HG02678 (cell line): ENCODE measurements around the gene RANBP17.

Experiments
- ATAC-seq: cut with Tn5 transposase; IDR thresholded peaks from one replicate; pipeline ENCODE4 v1.9.1; 2021; ENCODE audit warnings: mild to moderate bottlenecking, moderate library complexity; ENCODE audit not compliant: unreplicated experiment

RANBP17 gene

DNA sequence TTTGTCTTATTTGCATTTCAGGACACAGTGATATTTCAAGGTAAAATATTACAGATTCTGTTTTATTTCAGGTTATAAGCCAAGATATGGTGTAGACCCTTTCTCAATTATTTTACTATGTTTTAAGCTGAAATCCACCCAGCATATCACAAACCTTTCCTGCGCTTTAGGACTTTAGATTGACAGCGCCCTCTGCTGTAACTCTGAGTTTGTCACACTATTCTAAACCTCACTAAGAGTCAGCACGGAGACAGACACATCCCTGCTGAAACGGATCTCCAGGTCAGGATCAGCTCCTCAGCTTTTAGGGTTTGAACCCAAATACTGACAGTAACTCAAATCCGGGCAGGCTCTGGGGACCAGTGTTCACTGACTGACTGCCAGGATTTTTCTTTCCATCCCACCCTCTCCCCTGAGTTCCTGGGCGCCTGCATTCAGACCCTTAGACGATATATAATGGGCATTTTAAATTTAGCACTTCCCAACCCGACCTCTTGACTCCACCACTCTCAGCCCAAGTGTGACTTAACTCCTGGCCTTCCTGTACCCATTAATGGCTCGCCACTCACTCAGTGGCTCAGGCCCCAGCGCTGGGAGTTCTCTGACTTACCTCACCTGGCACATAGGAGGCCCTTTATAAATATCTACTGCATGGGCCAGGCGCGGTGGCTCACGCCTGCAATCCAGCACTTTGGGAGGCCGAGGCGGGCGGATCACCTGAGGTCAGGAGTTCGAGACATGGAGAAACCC, 480.7 kb downstream of the RANBP17 start:
- ATAC-seq: peak; percentile 69

- ATAC-seq: no peak
Observed at GRCh38 chr5:171344936-171345608, 483.3 kb downstream of the RANBP17 start.
